ENCODE measurements around the gene GATC.
"Not testable (repeated sequence)": the region's sequence is repeated elsewhere in the genome, so short reads cannot be mapped to it uniquely, and the experiment has no call there.

Gene GATC

DNA sequence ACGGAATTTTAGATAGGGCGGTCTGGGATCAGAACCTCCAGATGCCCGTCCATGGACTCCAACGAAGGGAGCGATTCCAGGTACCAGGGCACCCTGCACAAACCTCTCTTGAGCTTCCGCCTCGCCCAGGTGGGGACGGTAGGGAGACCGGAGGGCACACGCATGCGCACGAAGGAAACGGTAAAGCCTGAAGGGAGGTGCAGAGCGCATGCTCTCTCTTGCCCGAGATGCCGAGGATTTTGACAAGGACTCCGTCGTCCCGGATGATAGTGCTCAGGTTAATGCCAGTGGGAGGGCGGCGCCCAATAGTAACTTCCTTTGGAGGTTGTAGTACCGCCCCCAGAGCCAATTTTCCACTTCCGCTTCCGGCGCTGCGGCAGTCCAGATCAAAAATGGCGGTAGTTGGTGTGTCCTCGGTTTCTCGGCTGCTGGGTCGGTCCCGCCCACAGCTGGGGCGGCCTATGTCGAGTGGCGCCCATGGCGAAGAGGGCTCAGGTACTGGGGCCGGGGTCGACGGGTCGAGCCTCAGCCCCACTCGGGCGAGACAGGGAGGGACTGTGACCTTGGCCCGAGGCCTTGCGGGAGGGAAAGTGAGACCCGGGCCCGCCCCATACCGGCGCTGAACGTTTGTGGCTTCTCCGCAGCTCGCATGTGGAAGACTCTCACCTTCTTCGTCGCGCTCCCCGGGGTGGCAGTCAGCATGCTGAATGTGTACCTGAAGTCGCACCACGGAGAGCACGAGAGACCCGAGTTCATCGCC lies 8.3 kb upstream of the GATC start, which contains the start of gene COX6A1:
COX6A1 (plus strand) TSS at position 379 of the 760 bp plus-strand sequence; CDS start at position 393, 14 bp downstream.
- DNase-seq (ENCODE audit: low spot score) = peak; percentile 99

DNA sequence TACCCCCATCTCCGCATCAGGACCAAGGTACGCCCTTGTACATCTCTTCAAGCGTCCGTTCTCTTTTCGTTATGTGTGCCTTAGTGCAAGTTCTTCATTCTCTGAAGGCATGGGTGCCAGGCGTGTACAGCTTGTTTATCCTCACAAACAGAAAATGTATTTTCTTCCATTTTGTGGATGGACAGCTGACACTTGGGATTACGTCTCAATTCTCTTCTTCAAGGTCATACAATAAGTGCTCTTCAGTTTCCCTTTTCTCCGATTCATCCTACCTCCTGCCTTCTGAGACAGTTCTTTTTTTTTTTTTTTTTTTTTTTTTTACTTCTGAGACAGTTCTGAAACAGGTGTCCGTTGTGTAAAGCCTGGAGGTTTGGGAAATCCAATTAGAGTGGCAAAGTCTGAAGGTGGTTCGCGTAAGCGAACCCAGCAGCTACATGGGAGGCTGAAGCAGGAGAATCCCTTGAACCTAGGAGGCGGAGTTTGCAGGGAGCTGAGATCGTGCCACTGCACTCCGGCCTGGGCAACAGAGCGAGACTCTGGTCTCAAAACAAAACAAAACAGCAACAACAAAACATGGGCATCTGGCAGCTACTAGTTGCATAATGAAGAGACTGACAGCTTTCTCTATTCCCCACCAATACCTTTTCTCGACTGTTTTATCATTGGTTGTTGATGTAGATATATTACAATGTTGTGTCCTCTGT lies 7.6 kb upstream of the GATC start:
- no peak for DNase-seq (ENCODE audit: low spot score)

DNA sequence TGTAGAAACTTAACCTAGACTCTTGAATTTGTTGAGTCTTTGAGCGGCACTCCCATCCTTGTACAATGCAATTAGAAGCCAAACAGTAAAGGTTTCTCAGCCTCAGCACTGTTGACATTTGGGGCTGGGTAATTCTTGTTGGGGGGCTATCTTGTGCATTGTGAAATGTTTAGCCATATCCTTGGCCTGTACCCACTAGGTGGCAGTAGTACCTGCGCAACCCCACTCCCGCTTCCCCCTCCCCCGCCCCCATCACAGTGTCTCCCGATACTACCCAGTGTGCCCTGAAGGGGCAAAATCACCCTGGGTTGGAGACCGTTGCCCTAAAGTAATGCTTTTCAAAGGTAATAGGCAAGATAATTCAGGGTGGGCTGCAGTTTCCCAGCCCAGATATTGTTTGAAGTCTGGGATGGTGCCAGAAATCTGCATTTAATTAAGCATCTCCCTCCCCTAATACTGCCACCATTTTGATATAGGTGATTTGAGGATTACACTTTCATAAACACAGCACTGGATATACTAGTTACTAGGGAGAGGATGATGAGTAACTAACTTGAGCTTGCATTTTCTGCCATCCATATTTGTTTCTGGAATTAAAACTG lies 6.5 kb upstream of the GATC start:
- DNase-seq (ENCODE audit: low spot score) = peak; percentile 90

DNA sequence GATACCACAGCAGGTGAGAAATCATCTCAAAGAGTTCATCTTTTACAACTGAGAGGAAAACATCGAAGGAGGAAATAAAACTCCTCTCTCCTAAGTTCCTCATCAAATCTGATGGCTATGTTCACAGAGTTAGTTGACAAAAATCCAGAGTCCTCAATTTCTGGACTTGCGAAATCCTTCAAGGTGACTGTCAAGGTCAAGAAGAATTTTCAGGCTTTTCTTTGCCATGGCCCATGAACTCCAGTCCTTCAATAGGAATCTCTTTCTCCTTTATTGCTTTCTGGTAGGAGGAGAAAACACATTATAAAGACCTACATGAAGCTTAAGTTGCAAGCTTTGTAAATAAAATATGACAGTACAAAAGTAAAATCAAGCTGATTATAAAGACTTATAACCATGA lies 1.6 kb upstream of the GATC start:
- no peak for DNase-seq (ENCODE audit: low spot score)

DNA sequence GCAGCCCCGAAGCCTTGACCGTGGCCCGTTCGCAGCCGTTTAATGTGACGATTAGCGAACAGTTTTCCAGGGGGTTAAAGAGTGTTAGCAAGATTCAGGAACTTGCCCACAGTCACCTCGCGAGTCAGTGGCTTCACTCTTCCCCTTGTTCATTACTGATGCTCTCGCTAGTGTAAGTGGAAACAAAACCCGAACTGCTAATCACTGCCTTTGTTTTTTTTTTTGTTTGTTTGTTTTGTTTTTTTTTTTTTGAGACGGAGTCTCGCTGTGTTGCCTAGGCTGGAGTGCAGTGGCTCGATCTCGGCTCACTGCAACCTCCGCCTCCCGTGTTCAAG lies 567 bp downstream of the GATC start:
- not testable (repeated sequence) for DNase-seq (ENCODE audit: low spot score)

DNA sequence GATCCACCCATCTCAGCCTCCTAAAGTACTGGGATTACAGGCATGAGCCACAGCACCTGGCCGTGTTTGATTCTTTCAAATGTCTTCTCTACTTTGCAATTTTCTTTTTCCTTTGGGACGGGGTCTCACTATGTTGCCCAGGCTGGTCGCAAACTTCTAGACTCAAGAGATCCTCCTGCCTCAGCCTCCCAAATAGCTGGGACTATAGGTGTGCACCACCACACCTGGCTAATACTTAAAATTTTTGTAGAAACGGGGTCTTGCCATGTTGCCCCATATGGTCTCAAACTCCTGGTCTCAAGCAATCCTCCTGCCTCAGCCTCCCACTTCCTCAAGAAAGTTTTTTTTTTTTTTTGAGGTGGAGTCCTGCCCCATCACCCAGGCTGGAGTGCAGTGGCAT lies 1.7 kb downstream of the GATC start:
- DNase-seq (ENCODE audit: low spot score) = no peak

DNA sequence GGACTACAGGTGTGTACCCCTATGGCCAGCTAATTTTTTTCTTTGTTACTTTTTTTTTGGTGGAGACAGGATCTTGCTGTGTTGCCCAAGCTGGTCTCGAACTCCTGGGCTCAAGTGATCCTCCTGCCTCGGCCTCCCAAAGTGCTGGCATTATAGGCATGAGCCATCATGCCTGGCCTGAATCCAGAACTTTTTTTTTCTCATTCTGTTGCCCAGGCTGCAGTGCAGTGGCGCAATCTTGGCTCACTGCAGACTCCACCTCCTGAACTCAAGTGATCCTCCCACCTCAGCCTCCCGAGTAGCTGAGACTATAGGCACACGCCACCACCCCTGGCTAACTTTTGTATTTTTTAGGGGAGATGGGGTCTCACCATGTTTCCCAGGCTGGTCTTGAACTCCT lies 6.3 kb downstream of the GATC start:
- not testable (repeated sequence) for DNase-seq (ENCODE audit: low spot score)

DNA sequence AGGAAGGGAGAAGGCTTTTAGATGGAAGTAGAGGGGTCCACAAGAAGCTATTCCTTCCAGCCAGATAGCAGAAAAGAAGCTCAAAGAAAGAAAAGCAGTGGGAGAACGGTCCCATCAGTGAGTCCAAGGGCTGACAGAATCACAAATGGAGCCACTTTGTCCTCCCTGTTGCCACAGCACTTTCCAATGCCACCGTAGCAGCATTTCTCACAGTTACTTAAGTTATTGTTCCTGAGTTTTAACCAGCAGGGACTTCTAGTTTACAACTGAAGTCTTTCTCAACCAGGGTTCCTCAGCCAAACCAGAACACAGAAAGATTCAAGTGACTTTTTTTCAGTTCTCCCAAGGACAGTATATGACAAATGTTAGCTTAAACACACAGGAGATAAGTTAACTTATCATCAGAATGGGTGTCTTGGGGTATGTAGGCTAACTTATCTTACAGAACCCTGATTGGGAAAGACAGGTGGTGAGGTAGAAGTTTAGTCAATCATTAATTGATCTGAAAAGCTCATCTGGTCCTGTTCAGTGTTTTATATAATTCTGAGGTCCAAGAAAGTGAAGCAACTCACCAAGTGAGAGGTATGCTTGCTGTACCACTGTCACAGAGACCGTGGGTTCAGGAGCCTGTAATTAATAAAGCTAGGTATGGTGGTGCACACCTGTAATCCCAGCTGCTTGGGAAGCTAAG lies 7.0 kb downstream of the GATC start:
- DNase-seq (ENCODE audit: low spot score) = no peak

DNA sequence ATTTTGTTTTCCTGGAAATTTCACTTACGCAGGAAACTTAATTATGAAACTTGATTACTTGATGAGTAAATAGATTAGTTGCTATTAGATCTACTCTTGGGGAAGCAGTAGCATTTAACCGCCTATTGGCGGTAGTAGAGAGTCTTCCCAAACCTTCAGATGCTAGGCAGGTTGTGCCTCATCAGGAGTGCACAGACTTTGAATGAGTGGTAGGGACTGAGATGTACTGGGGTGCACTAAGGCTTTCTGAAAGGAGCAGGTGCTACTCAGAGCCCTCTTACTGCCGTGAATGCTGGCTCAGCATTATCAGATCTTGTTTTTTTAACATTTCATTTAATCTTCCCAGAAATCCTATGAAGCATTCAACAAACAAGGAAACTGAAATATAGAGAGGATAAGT lies 7.7 kb downstream of the GATC start:
- DNase-seq (ENCODE audit: low spot score) = peak; percentile 69

DNA sequence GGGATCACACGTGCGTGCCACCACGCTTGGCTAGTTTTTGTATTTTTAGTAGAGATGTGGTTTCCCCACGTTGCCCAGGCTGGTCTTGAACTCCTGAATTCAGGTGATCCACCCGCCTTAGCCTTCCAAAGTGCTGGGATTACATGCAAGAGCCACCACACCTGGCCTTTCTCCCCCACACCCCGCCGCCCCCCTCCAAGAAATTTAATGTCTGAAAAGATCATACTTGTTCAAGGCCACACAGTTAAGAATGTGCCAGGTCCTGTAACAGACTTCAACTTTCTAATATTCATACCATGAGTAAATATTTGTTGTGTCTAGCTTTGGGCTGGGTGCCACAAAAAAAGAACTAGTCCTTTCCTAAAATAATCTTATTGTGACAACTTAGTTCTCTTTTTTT lies 9.1 kb downstream of the GATC start:
- peak; percentile 15 for DNase-seq (ENCODE audit: low spot score)

DNA sequence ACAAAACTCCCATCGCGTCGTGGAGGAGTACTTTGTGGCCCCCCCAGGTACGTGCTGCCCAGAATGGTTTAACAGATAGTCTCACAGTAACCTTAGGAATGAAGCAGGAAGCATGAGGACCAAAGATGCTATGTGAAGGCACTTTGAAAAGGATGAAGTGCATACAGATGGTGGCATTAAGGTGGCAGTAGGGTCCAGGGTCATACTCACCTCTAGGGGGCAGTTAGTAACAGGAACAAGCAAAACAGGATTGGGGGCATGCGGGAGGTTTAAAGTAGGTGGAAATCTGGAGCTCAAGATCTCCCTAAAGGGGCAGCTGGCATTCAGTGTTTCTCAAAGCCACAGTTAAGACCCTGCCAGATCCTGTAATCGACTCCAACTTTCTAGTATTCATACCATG lies 10.9 kb downstream of the GATC start:
- peak; percentile 26 for DNase-seq (ENCODE audit: low spot score)

DNA sequence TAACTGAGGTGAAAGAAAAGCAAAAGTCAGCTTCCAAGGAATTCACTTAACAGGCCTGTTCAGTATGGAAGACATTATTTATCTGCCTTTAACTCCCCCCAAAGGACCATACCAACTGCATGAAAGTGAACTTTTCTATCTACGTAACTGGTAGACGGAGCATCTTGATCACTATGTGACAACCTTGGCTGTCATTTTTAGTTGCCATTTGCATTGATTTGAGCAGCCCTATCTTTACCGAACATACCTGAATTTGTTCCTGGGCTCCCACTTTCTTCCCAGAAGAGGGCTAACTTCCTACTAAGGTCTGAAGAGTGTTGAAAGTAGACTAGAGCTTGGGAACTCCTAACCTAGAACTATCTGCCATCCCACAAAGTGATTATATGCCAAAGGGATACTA lies 13.9 kb downstream of the GATC start:
- no peak for DNase-seq (ENCODE audit: low spot score)

DNA sequence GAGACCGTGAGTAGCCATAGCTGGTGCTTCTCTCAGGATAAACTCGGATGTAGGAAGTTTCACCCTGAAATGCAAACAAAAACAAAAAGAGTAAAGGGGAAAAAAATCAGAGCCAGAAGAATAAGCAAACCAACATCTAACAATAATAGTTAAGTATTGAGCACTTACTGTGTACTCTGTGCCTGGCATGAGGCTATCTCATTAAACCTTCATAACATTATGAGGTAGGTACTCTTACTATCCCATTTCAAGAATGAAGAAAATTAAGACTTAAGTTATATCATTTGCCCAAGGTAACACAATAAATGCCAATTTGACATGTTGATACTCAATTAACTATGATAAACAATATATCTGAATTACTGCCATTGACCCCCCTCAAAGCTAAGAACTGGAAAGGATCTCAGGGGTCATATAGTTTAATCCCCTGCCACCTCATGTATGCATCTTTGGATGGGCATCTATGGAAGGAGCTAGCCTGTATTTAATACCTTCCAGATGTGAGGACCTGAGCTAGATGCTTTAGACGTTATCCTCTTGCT lies 15.9 kb downstream of the GATC start:
- no peak for DNase-seq (ENCODE audit: low spot score)

DNA sequence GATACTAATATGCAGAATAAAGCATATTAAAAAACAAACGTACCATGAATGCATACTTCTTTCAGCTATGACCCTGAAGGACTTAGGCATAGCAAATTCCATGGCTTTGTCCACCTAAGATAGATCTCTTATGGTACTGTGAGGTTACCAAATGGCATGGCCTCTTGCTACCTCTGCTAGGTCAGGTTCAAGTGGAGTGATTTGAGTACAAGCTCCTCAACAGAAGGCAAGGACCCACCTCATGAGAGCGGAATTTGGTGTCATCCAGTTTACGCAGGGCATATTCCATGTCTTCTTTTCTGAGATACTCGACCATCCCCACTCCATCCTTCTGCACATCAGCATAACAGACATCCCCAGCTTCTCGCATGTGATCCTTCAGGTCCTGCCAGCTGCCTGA lies 17.5 kb downstream of the GATC start:
- DNase-seq (ENCODE audit: low spot score) = no peak

DNA sequence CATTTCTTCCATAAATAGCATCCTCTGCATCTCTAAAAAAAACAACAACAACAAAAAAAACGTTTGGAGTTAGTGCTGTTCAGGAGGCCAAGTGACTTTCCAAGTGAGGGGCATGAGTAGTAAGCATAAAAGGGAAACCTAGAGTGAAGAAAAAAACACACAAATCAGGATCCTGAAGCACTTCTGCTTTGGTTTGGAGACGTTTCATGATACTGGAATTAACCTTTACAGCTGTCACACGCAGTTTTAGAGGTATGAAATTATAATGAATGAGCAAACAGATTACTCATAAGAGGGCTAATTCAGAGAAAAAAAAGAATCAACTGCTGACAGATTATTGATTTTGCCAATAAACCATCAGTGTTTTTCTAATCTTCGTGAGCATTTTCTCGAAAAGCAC lies 19.5 kb downstream of the GATC start:
- DNase-seq (ENCODE audit: low spot score) = no peak

DNA sequence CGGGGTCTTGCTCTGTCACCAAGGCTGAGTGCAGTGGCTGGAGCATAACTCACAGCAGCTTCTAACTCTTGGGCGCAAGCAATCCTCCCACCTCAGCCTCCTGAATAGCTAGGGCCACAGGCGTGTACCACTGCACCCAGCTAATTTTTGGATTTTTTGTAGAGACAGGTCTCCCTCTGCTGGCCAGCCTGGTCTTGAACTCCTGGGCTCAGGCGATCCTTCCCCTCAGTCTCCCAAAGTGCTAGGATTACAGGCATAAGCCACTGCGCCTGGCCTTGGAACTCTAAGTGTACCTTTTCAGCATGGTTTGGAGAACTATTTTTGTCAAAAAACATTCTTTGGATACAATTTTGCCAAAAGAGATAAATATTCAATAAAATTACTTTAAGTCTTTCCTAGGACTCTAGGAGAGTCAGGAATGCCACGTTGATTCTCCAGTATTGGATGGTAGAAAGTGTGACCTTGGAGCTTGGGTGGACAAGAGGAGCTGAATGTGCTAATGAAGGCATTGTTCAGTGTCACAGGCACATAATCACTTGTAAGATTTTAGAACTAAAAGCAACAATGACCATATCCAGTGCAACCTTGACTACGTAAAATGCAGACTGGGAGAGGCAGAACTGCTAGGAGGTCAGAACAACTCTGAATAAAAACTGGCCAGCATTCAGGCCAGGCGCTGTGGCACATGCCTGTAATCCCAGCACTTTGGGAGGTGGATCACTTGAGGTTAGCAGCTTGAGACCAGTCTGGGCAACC lies 20.5 kb downstream of the GATC start:
- no peak for DNase-seq (ENCODE audit: low spot score)

DNA sequence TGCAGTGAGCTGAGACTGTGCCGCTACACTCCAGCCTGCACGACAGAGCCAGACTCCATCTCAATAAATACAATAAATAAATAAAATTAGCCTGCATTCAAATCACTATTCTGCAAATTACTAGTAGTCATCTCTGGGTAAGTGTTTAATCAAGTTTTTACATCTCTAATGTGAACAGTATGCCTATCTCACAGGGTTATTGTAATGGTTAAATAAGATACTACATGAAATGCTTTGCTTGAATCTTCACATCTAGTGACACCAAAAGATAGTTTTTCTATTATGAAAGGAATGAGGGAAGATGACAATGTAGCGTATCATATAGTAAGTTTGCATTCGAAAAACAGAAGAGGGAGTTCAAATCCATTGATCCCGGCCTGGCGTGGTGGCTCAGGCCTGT lies 21.2 kb downstream of the GATC start:
- no peak for DNase-seq (ENCODE audit: low spot score)

DNA sequence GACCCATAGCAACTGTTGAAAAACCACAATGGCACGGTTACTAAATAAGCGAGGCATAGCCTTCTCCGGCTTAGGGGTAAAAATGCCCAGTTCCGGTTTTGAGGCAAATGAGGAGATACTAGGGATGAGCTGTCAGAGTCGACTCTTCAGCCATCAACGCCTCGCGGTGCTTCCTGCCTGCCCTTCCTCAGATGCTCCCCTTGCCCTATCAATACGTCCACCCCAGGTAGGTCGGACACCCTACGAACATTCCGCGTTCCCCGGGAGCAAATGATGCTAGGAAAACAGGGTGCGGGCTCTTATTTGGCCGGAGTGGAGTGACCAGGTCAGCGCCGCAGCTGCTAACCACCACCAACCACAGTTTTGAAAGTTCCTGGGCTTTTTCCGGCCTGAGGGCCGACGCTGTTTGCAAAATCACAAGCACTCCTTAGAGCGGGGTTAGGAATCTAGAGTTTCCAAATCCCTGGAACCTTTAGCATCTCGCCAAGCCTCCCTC lies 22.1 kb downstream of the GATC start:
- DNase-seq (ENCODE audit: low spot score) = peak; percentile 32

DNA sequence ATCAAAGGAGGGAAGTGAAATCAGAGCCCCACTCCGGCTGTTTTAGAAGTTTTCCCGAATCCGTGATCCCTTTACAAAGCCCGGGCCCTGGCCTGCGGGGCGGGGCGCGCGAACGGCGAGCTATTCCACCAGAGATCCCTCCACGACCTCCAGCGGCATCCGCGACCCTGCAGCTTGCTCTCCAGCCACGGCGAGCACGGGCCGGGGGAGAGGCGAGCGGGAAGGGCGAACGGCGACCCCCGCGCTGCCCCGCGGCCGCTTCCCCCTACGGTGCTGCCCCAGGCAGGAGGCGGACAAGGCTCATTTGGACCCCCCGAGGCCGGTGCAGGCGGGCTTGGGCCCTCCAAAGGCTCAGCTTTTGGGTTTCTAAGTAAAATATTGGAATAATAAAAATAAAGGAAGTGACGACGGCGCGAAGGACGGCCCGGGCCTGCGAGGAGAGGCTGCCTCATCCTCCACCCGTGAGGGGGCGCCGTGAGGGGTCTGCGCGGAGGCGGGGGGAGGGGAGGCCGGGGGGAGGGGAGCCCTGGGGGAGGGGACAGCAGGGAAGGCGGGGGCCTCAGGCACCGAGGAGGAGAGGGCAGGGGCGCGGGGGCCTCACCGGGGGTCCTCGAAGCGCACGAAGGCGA lies 22.7 kb downstream of the GATC start:
- DNase-seq (ENCODE audit: low spot score) = peak; percentile 74

DNA sequence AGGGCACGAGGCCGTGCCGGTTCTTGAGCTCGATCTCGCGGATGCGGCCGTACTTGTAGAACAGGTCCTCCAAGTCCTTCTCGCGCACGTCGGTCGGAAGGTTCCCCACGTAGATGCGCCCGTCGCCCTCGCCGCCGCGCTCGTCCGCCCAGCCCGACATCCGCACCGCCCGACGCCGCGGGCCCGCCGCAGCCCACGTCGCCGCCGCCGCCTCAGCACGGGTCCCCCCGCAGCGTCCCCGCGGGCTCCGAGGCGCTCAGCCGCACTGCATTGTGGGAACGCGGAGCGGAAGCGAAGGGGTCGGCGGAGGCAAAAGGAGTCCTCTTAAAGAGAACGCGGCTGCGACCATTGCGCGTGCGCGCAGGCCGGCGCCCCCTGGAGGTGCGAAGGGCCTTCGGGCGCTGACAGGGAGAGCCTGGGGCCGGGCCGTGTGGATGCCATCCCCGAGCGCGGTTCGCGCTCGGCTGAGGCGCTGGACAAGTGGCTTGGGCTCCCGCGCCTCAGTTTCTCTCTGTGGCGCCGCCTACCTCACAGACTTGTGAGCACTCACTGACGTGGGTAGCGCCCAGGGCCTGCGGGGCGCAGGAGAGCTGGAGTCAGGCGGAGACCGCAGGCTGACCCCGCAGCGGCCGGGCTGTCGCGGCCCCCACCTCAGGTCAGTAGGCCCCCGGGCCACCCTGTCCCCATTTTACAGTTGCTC lies 23.4 kb downstream of the GATC start, which contains the start of gene SRSF9:
SRSF9 (minus strand) TSS at position 299 of the 700 bp plus-strand sequence; CDS start at position 160, 139 bp downstream.
- peak; percentile 99 for DNase-seq (ENCODE audit: low spot score)

All from germinal center (tissue), 1 donor.